Keratinocyte (primary cell): ENCODE data around the gene SESN2. TPM values are rescaled to one million over a fixed set of nuclear protein-coding genes. Genes with fewer than 3 reads are reported as not detected.

ENCODE experiments used
- DNase-seq: peaks from one replicate; pipeline ENCODE4 v3.0.0-alpha.2; 2011; ENCODE audit warnings: low read depth, missing footprints, low spot score
- FAIRE-seq: peaks from 2 replicates; lab custom pipeline; 2011; peaks lifted over from hg19 to GRCh38; lab: Jason Lieb, UNC
- H2AFZ ChIP-seq: 2 replicates; pipeline ENCODE4 v1.6.0; 2012; ENCODE audit warnings: low read length, control low read depth, inconsistent platforms; ENCODE audit not compliant: control insufficient read depth
- H3K27ac ChIP-seq: 2 replicates; pipeline ENCODE4 v1.5.1; 2011; ENCODE audit warnings: low read length; ENCODE audit not compliant: control insufficient read depth, insufficient read depth
- H3K27me3 ChIP-seq: 3 replicates; pipeline ENCODE4 v1.6.0; 2011; ENCODE audit warnings: low read length; ENCODE audit not compliant: control insufficient read depth, insufficient read depth; ENCODE audit errors: extremely low read depth
- H3K36me3 ChIP-seq, 2 experiments: 2 replicates in 1 of 2; 3 replicates in 1 of 2; pipeline ENCODE4 v1.5.1; 2011; ENCODE audit warnings: low read length in 2 of 2, mild to moderate bottlenecking in 1 of 2; ENCODE audit not compliant: control insufficient read depth in 2 of 2, insufficient read depth in 2 of 2; ENCODE audit errors: extremely low read depth in 1 of 2
- H3K4me1 ChIP-seq: 3 replicates; pipeline ENCODE4 v1.5.1; 2011; ENCODE audit warnings: low read length; ENCODE audit not compliant: control insufficient read depth, insufficient read depth; ENCODE audit errors: extremely low read depth
- H3K4me2 ChIP-seq: 3 replicates; pipeline ENCODE4 v1.6.0; 2011; ENCODE audit warnings: low read depth, low read length; ENCODE audit not compliant: control insufficient read depth, insufficient read depth; ENCODE audit errors: extremely low read depth
- H3K4me3 ChIP-seq, 3 experiments: fragments of 200-600 bp in 1 of 3; sonication (generic) in 1 of 3; 2 replicates in 2 of 3; 3 replicates in 1 of 3; pipeline ENCODE4 v1.5.1; 2011 to 2016; ENCODE audit warnings: low read length in 3 of 3, mild to moderate bottlenecking in 3 of 3, control low read depth in 2 of 3, inconsistent platforms in 1 of 3, low read depth in 1 of 3, mixed read lengths in 1 of 3, mixed run types in 1 of 3, moderate library complexity in 1 of 3; ENCODE audit not compliant: control insufficient read depth in 2 of 3, insufficient read depth in 2 of 3; ENCODE audit errors: extremely low read depth in 1 of 3
- H3K79me2 ChIP-seq: 2 replicates; pipeline ENCODE4 v1.6.0; 2012; ENCODE audit warnings: low read length; ENCODE audit not compliant: control insufficient read depth, insufficient read depth
- H3K9ac ChIP-seq: 3 replicates; pipeline ENCODE4 v1.6.0; 2011; ENCODE audit warnings: low read length; ENCODE audit not compliant: control insufficient read depth, insufficient read depth; ENCODE audit errors: extremely low read depth
- H3K9me1 ChIP-seq: 3 replicates; pipeline ENCODE4 v1.6.0; 2011; ENCODE audit warnings: low read length; ENCODE audit not compliant: control insufficient read depth, insufficient read depth; ENCODE audit errors: extremely low read depth
- H3K9me3 ChIP-seq: 2 replicates; pipeline ENCODE4 v1.5.1; 2012; ENCODE audit warnings: low read depth, low read length; ENCODE audit not compliant: control insufficient read depth
- H4K20me1 ChIP-seq: 3 replicates; pipeline ENCODE4 v1.6.0; 2011; ENCODE audit warnings: low read length; ENCODE audit not compliant: control insufficient read depth, insufficient read depth; ENCODE audit errors: extremely low read depth
- EZH2 ChIP-seq: IDR thresholded peaks from one replicate; pipeline ENCODE4 v1.6.1; 2012; ENCODE audit warnings: inconsistent platforms, mild to moderate bottlenecking, low read length, moderate library complexity
- dilution Hi-C: fragments of 300-500 bp; cut with MboI; formaldehyde crosslinking; loops from one replicate; pipeline ENCODE4 v1.7.0; 2020; ENCODE audit warnings: low sequenced_read_pairs; ENCODE audit not compliant: extremely low pct_ligation_motif_present
- polyA plus RNA-seq, 5 experiments: library from polyadenylated mRNA; depleted of rRNA in 3 of 5; stranded (reverse) in 3 of 5; stranded (forward) in 1 of 5; unstranded in 1 of 5; fragments of >200 nt; gene quantifications; 1 replicate in 1 of 5; 2 replicates in 3 of 5; 3 replicates in 1 of 5; pipeline versions ENCODE4 v1.2.1 to v1.2.3, GENCODE V29; 2011 to 2012; ENCODE audit warnings: missing spikeins in 2 of 5, low read depth in 1 of 5, low replicate concordance in 1 of 5
- TF ChIP-seq, protein P1 (sequence below), 3 experiments: IDR thresholded peaks in 1 of 3; conservative IDR thresholded peaks in 1 of 3; optimal IDR thresholded peaks in 1 of 3; 2 replicates in 2 of 3; 3 replicates in 1 of 3; pipeline versions ENCODE3 to v1.5.1; 2011; ENCODE audit warnings: low read length in 3 of 3, mild to moderate bottlenecking in 3 of 3, moderate library complexity in 2 of 3, control low read depth in 1 of 3, inconsistent platforms in 1 of 3; ENCODE audit not compliant: insufficient read depth in 2 of 3; ENCODE audit errors: extremely low read depth in 1 of 3

The SESN2 gene
- polyA plus RNA-seq, 1 donor (not counting 4 experiments of a cell fraction or from before 2014, with no cell fraction given): 13.5 TPM

DNA sequence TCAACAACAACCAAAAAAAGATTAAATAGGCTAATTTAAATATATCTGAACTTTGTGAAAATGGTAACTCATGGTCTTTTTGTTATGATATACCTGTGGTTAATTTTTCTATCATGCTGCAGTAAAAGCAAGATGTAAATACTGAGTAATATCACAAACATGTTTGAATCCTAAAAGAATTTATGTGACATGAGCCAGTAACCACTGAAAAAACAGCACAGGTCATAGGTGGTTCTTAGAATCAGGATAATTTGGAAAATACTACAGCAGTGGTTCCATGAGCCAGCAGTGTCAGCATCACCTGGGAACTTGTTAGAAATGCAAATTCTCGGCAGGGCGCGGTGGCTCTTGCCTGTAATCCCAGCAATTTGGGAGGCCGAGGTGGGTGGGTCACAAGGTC, 19.3 kb upstream of the SESN2 start:
- Histone ChIP-seq H3K9me1 (no peaks in the 10 kb centered on the region), H4K20me1 (no peaks in the 10 kb centered on the region), H3K4me3 (no peak overlapping the region), H3K27me3 (no peaks in the 10 kb centered on the region), H3K4me1 (peaks cover 47% of the 10 kb centered on the region), H2AFZ (no peak overlapping the region), H3K27ac (no peak overlapping the region), H3K9me3 (no peaks in the 10 kb centered on the region), H3K4me2 (no peak overlapping the region), H3K36me3 (peaks cover 6 to 7% of the 10 kb centered on the region in 2 experiments), H3K79me2 (peaks cover 22% of the 10 kb centered on the region), H3K9ac (no peak overlapping the region)
- FAIRE-seq (no peak), DNase-seq (no peak)
- TF ChIP-seq, protein P1, sequence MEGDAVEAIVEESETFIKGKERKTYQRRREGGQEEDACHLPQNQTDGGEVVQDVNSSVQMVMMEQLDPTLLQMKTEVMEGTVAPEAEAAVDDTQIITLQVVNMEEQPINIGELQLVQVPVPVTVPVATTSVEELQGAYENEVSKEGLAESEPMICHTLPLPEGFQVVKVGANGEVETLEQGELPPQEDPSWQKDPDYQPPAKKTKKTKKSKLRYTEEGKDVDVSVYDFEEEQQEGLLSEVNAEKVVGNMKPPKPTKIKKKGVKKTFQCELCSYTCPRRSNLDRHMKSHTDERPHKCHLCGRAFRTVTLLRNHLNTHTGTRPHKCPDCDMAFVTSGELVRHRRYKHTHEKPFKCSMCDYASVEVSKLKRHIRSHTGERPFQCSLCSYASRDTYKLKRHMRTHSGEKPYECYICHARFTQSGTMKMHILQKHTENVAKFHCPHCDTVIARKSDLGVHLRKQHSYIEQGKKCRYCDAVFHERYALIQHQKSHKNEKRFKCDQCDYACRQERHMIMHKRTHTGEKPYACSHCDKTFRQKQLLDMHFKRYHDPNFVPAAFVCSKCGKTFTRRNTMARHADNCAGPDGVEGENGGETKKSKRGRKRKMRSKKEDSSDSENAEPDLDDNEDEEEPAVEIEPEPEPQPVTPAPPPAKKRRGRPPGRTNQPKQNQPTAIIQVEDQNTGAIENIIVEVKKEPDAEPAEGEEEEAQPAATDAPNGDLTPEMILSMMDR (optimal IDR thresholded peaks at IDR 0.05 in 1 of 3, IDR thresholded peaks at IDR 0.05 in 1 of 3, conservative IDR thresholded peaks at IDR 0.05 in 1 of 3; ENCODE audit: extremely low read depth in 1 of 3, insufficient read depth in 2 of 3, low read length in 3 of 3): no peak
- no peak for TF ChIP-seq EZH2
- dilution Hi-C loops: no loop called here

DNA sequence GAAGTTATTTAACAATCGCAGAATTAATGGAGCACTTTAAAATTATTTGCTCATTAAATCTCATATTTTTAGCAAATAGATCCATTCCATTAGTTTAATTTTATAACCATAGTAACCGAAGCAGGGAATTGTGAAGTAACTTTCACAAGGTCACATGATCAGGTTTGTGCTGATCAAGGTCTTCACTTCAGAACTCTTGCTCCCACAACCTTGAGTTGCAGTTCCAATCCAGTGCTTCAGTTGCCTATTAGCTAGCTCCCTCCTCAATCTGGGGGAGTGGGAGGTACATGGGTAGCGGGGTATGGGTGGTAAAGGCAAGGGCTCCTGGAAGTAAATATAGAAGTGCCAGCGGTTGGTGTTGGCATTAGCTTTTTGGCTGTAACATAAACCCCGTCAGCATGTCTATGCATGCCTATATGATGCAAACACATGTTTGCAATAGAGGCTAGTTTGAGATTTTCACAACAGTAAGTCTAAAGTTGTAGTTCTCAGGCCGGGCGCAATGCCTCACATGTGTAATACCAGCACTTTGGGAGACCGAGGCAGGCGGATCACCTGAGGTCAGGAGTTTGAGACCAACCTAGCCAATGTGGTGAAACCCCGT, 17.6 kb upstream of the SESN2 start:
- peaks cover 44% of the 10 kb centered on the region for H3K4me1 ChIP-seq
- TF ChIP-seq EZH2: no peak
- TF ChIP-seq, protein P1 (optimal IDR thresholded peaks at IDR 0.05 in 1 of 3, IDR thresholded peaks at IDR 0.05 in 1 of 3, conservative IDR thresholded peaks at IDR 0.05 in 1 of 3; ENCODE audit: extremely low read depth in 1 of 3, insufficient read depth in 2 of 3, low read length in 3 of 3): no peak
- no peaks in the 10 kb centered on the region for H3K9me1 ChIP-seq
- no peaks in the 10 kb centered on the region for H3K27me3 ChIP-seq
- peak overlapping the region; percentile 98 for H3K4me2 ChIP-seq
- H2AFZ ChIP-seq: peak overlapping the region; percentile 94
- H4K20me1 ChIP-seq: no peaks in the 10 kb centered on the region
- peak overlapping the region; percentile 75 for H3K9ac ChIP-seq
- H3K36me3 ChIP-seq: peaks cover 6 to 7% of the 10 kb centered on the region in 2 experiments
- FAIRE-seq: peak; percentile 79
- no peak for DNase-seq
- no peaks in the 10 kb centered on the region for H3K9me3 ChIP-seq
- peak overlapping the region in 1 of 3 experiments; percentile 52 for H3K4me3 ChIP-seq
- H3K27ac ChIP-seq: peak overlapping the region; percentile 94
- peaks cover 14% of the 10 kb centered on the region for H3K79me2 ChIP-seq
- dilution Hi-C loops: no loop called here
